Spleen (tissue), 11 donors: Measurements from ENCODE around the gene OR2A14. TPM values are rescaled to one million over a fixed set of nuclear protein-coding genes. Genes with fewer than 3 reads are reported as not detected.
"Not testable (repeated sequence)": the region's sequence is repeated elsewhere in the genome, so short reads cannot be mapped to it uniquely, and the experiment has no call there.

Experiments used
- DNase-seq: peaks from one replicate; pipeline ENCODE4 v3.0.0-alpha.2; 2020
- H3K27ac ChIP-seq, 8 donors: fragments of 200-600 bp; sonication (generic) in 7 of 8; 1 replicate in 4 of 8; 2 replicates in 4 of 8; pipeline versions ENCODE4 v1.5.0 to v1.8.0; 2016 to 2021; ENCODE audit warnings: inconsistent platforms in 4 of 8, mild to moderate bottlenecking in 4 of 8, moderate library complexity in 1 of 8
- H3K27me3 ChIP-seq, 7 donors: fragments of 200-600 bp; sonication (generic) in 6 of 7; replicated peaks in 1 of 7; 1 replicate in 4 of 7; 2 replicates in 3 of 7; pipeline versions ENCODE4 v1.5.0 to v1.8.0; 2016 to 2021; ENCODE audit warnings: inconsistent platforms in 3 of 7, mild to moderate bottlenecking in 1 of 7
- H3K36me3 ChIP-seq, 6 donors: fragments of 200-600 bp; sonication (generic) in 5 of 6; 1 replicate in 4 of 6; 2 replicates in 2 of 6; pipeline versions ENCODE4 v1.5.0 to v1.8.0; 2016 to 2021; ENCODE audit warnings: inconsistent platforms in 2 of 6
- H3K4me1 ChIP-seq, 6 donors: fragments of 200-600 bp; sonication (generic) in 5 of 6; 1 replicate in 3 of 6; 2 replicates in 3 of 6; pipeline versions ENCODE4 v1.5.0 to v1.8.0; 2016 to 2021; ENCODE audit warnings: inconsistent platforms in 3 of 6
- H3K4me3 ChIP-seq, 8 donors: fragments of 200-600 bp; sonication (generic) in 7 of 8; 1 replicate in 4 of 8; 2 replicates in 4 of 8; pipeline versions ENCODE4 v1.5.0 to v1.8.0; 2016 to 2021; ENCODE audit warnings: inconsistent platforms in 4 of 8, mild to moderate bottlenecking in 4 of 8, moderate library complexity in 2 of 8
- H3K9me3 ChIP-seq, 8 donors: fragments of 200-600 bp; sonication (generic) in 7 of 8; 1 replicate in 4 of 8; 2 replicates in 4 of 8; pipeline versions ENCODE4 v1.5.0 to v1.8.0; 2016 to 2021; ENCODE audit warnings: inconsistent platforms in 4 of 8
- POLR2A ChIP-seq, 3 donors: fragments of 450-650 bp; IDR thresholded peaks; one replicate each; pipeline ENCODE4 v1.5.1; 2017; ENCODE audit warnings: antibody characterized with exemption in 3 of 3, mild to moderate bottlenecking in 1 of 3
- POLR2AphosphoS5 ChIP-seq, 3 donors: sonication (generic); formaldehyde crosslinking; IDR thresholded peaks; one replicate each; pipeline ENCODE4 v1.5.1; 2017; ENCODE audit warnings: antibody characterized with exemption in 3 of 3
- WGBS, 5 donors: extraction: QIAGEN DNeasy Blood & Tissue Kit in 3 of 5; methylation state at CpG; one replicate each; pipeline versions ENCODE4 v1.1.5 to v1.1.7; 2013 to 2018; 5-methylcytosine and 5-hydroxymethylcytosine counted together
- intact Hi-C: fragments of 100-400 bp; cut with DNase I; formaldehyde crosslinking; loops from one replicate; pipeline ENCODE4 v1.15.0; 2023; ENCODE audit warnings: low total_unique reads
- polyA plus RNA-seq, 3 donors: library from polyadenylated mRNA; stranded (reverse); fragments of 200-250 nt; gene quantifications; one replicate each; pipeline ENCODE4 v1.2.1, GENCODE V29; 2013
- total RNA-seq, 7 donors: library from RNA; depleted of rRNA in 3 of 7; stranded (reverse); fragments of >200 nt in 3 of 7; fragmentation: NEBNext Ultra II Directional in 4 of 7; extraction: Animal tissue kit (Norgen Biotek cat#: 25700) in 4 of 7; gene quantifications; one replicate each; pipeline versions ENCODE4 v1.1.0 to v1.2.1, GENCODE V29; 2016 to 2021
- TF ChIP-seq, protein P1 (sequence below), 11 experiments: fragments of 200-600 bp in 7 of 11; fragments of 450-650 bp in 4 of 11; sonication (generic) in 4 of 11; IDR thresholded peaks in 8 of 11; conservative IDR thresholded peaks in 3 of 11; 1 replicate in 7 of 11; 2 replicates in 4 of 11; pipeline versions ENCODE4 v1.4.0 to v1.8.0; 2016 to 2021; ENCODE audit warnings: antibody characterized with exemption in 11 of 11, inconsistent platforms in 4 of 11, mild to moderate bottlenecking in 1 of 11
- donor health status: healthy with polysubstance abuse.
- donor health status: DM: no; HTN: no; CAD: no; lungs with moderate emphysema.
- donor health status: DM: no; HTN: no; CAD: no.
- donor health status: Bipolar disorder and iron deficiency.
- donor health status: healthy.
- donor health status: DM: no; HTN: no; CAD: no.
- donor health status: DM: yes; HTN: yes; CAD: no.

The OR2A14 gene
- total and polyA plus RNA-seq, 10 donors = not detected

DNA sequence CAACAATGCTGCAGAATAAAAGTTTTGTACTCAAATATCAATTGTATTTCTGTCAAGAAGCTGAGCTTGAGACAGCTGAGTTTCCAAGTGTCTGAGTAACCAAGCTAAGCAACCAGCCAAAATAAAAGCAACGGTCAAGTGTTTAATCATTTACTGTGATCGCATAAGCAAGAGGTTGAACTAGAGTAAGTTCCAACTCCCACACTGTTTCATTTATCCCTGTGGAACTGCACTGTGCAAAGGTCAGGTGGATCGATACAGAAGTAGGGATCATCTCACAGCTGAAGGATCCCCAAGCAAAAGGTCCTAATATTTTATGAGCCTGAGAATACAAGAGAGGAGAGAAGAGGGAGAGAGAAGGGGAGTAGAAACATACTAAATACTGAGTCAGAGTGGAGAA lies 21.4 kb downstream of the OR2A14 start:
- Histone ChIP-seq H3K4me1 (no peaks in the 10 kb centered on the region), H3K27ac (no peak overlapping the region), H3K36me3 (no peaks in the 10 kb centered on the region), H3K9me3 (peaks cover 11 to 45% (median 28%) of the 10 kb centered on the region in 8 donors), H3K27me3 (no peaks in the 10 kb centered on the region), H3K4me3 (no peak overlapping the region)
- WGBS, 5 donors = 91 to 96% (median 95%) methylated on average over 3 of the region's 3 CpGs
- TF ChIP-seq POLR2A (IDR thresholded peaks at IDR 0.05) = no peak
- TF ChIP-seq, protein P1, sequence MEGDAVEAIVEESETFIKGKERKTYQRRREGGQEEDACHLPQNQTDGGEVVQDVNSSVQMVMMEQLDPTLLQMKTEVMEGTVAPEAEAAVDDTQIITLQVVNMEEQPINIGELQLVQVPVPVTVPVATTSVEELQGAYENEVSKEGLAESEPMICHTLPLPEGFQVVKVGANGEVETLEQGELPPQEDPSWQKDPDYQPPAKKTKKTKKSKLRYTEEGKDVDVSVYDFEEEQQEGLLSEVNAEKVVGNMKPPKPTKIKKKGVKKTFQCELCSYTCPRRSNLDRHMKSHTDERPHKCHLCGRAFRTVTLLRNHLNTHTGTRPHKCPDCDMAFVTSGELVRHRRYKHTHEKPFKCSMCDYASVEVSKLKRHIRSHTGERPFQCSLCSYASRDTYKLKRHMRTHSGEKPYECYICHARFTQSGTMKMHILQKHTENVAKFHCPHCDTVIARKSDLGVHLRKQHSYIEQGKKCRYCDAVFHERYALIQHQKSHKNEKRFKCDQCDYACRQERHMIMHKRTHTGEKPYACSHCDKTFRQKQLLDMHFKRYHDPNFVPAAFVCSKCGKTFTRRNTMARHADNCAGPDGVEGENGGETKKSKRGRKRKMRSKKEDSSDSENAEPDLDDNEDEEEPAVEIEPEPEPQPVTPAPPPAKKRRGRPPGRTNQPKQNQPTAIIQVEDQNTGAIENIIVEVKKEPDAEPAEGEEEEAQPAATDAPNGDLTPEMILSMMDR (IDR thresholded peaks at IDR 0.05 in 8 of 11, conservative IDR thresholded peaks at IDR 0.05 in 3 of 11) = no peak
- no peak for TF ChIP-seq POLR2AphosphoS5 (IDR thresholded peaks at IDR 0.05)
- DNase-seq = no peak
- intact Hi-C loops = no loop called here

DNA sequence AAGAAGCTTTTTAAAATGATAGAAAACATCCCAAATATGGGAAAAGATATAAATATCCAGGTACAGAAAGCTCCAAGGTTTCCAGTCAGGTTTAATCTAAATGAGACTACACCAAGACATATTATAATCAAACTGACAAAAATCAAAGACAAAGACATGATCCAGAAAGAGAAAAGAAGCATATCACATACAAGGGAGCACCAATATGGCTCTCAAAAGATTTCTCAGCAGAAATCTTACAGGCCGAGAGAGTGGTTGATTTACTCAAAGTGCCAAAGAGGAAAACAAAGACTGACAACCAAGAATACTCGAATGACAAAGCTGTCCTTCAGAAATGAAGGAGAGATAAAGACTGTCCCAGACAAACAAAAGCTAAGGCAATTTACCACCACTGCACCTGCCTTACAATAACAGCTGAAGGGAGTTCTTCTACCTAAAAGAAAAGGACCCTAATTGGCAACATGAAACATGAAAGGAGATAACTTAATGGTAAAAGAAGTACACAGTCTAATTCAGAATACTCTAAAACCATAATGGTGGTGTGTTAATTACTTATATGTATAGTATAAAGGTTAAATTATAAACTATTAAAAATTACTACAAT lies 25.4 kb downstream of the OR2A14 start:
- intact Hi-C loops = no loop called here
- no peak for DNase-seq
- 74 to 88% (median 82%) methylated on average over 2 of the region's 2 CpGs for WGBS, 5 donors
- H3K4me3 ChIP-seq = no peak overlapping the region
- H3K36me3 ChIP-seq = no peaks in the 10 kb centered on the region
- TF ChIP-seq POLR2AphosphoS5 (IDR thresholded peaks at IDR 0.05) (no peak), POLR2A (IDR thresholded peaks at IDR 0.05) (no peak)
- TF ChIP-seq, protein P1 (IDR thresholded peaks at IDR 0.05 in 8 of 11, conservative IDR thresholded peaks at IDR 0.05 in 3 of 11) = no peak
- H3K4me1 ChIP-seq = no peaks in the 10 kb centered on the region
- no peak overlapping the region for H3K27ac ChIP-seq
- H3K9me3 ChIP-seq = peaks cover 15 to 61% (median 48%) of the 10 kb centered on the region in 8 donors
- no peaks in the 10 kb centered on the region for H3K27me3 ChIP-seq

DNA sequence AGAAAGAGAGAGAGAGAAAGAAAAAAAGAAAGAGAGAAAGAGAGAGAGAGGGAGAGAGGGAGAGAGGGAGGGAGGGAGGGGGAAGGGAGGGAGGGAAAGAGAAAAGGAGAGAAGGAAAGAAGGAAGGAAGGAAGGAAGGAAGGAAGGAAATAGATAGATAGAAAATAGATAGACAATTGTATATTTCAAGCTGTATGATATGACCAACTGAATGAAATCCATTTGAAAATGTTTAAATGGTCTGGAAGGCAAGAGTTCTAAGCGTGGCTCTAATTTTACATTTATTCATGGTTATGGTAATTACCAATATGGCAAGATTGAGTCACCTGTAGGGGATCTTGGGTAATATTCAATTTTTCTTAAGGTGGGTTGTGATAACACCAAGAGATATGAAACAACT lies 35.9 kb downstream of the OR2A14 start:
- DNase-seq = no peak
- TF ChIP-seq, protein P1 (IDR thresholded peaks at IDR 0.05 in 8 of 11, conservative IDR thresholded peaks at IDR 0.05 in 3 of 11) = no peak
- TF ChIP-seq POLR2AphosphoS5 (IDR thresholded peaks at IDR 0.05) (no peak), POLR2A (IDR thresholded peaks at IDR 0.05) (no peak)
- Histone ChIP-seq H3K27ac (no peak overlapping the region), H3K9me3 (no peaks in the 10 kb centered on the region), H3K27me3 (no peaks in the 10 kb centered on the region), H3K4me1 (no peaks in the 10 kb centered on the region), H3K4me3 (no peak overlapping the region), H3K36me3 (no peaks in the 10 kb centered on the region)
- intact Hi-C loops = no loop called here
- WGBS, 5 donors = 68 to 97% (median 87%) methylated on average over 1 of the region's 1 CpG

DNA sequence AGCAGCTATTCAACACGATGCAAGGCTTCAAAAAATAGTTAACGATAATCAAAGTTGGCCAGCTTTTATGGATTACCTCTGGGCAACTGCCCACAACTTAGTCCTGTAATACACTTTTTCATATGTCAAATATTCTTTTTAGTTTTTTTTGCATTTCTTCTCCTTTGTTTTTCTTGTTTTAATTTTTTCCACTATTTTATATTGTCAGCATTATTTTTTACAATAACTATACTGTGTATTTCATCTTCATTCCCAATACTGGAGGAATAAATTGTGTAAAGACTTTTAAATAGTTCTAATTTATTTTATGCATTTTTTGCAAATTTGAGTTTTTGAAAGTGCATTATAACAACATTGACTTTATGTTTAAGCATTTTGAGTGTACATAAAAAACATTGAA lies 41.8 kb downstream of the OR2A14 start:
- Histone ChIP-seq H3K9me3 (no peaks in the 10 kb centered on the region), H3K4me1 (no peaks in the 10 kb centered on the region), H3K27ac (no peak overlapping the region), H3K4me3 (no peak overlapping the region), H3K36me3 (no peaks in the 10 kb centered on the region), H3K27me3 (no peaks in the 10 kb centered on the region)
- TF ChIP-seq, protein P1 (IDR thresholded peaks at IDR 0.05 in 8 of 11, conservative IDR thresholded peaks at IDR 0.05 in 3 of 11) = no peak
- TF ChIP-seq POLR2A (IDR thresholded peaks at IDR 0.05) (no peak), POLR2AphosphoS5 (IDR thresholded peaks at IDR 0.05) (no peak)
- 77 to 92% (median 82%) methylated on average over 2 of the region's 2 CpGs for WGBS, 5 donors
- no peak for DNase-seq
- intact Hi-C loops = no loop called here

DNA sequence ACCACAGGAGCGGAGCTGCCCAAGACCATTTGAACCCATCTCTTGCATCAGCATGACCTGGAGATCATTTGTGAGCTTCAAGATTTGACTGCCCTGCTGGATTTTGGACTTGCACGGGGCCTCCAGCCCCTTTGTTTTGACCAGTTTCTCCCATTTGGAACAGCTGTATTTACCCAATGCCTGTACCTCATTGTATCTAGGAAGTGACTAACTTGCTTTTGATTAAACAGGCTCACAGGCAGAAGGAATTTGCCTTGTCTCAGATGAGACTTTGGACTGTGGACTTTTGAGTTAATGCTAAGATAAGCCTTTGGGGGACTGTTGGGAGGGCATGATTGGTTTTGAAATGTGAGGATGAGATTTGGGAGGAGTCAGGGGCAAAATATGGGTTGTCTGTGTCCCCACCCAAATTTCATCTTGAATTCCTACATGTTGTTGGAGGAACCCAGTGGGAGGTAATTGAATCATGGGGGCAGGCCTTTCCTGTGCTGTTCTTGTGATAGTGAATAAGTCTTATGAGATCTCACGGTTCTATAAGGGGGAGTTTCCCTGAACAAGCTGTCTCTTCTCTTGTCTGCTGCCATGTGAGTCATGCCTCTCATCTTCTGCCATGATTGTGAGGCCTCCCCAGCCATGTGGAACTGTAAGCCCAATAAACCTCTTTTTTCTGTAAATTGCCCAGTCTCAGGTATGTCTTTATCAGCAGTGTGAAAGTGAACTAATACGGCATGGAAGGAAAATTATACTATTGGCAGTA lies 48.8 kb downstream of the OR2A14 start:
- whole genome bisulfite sequencing, 5 donors = 86 to 97% (median 89%) methylated on average over 4 of the region's 4 CpGs
- DNase-seq, H3K36me3 ChIP-seq, H3K9me3 ChIP-seq, H3K4me1 ChIP-seq, H3K27me3 ChIP-seq, H3K27ac ChIP-seq, H3K4me3 ChIP-seq, intact Hi-C loops: not testable (repeated sequence)
